Activated CD8-positive, alpha-beta memory T cell treated with anti-CD3 and anti-CD28 coated beads, Interleukin-2, amount 50 U/mL, for 48 hours (primary cell): ENCODE data around the gene SLC7A10.
"Not testable (repeated sequence)": the region's sequence is repeated elsewhere in the genome, so short reads cannot be mapped to it uniquely, and the experiment has no call there.

Experiments used
- DNase-seq: peaks from one replicate; pipeline ENCODE4 v3.0.0-alpha.2; 2020

SLC7A10 gene

DNA sequence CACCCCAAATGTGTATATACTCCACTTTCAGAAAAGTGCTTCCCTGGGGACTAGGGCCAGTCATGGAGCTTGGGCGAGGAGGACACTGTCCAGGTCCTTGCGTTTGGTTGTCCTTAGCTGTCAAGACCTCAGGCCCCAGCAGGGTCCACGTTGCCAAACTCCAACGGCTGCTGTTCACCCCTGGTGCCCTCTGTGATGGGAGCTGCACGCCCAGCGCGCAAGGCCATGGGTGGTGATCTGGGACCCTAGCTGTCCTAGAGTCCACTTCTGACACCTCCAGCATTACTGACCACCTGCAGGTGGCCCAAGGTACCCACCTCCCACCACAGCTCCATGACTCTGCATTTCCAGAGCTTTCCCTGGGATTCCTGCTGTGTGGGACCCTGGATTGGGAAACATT is 27.5 kb downstream of the SLC7A10 start:
- DNase-seq: no peak

DNA sequence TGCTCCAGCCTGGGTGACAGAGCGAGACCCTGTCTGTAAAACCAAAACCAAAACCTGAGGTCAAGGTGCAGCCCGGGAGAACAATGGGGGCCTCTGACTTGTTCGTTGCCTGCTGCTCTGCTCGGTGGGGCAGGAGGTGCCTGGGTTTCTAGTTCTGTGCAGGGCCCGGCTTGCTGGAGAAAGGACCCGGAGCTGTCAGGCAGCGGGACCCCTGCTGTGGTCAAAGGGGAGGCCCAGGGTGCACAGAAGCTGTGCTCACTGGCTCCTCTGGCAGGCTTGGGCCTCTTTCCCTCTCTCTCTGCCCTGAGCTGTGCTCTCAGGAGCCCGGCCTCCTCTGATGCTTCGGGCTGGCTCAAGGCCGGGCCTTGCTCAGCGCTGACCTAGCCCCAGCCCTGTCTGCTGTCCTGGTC is 28.1 kb downstream of the SLC7A10 start:
- no peak for DNase-seq

DNA sequence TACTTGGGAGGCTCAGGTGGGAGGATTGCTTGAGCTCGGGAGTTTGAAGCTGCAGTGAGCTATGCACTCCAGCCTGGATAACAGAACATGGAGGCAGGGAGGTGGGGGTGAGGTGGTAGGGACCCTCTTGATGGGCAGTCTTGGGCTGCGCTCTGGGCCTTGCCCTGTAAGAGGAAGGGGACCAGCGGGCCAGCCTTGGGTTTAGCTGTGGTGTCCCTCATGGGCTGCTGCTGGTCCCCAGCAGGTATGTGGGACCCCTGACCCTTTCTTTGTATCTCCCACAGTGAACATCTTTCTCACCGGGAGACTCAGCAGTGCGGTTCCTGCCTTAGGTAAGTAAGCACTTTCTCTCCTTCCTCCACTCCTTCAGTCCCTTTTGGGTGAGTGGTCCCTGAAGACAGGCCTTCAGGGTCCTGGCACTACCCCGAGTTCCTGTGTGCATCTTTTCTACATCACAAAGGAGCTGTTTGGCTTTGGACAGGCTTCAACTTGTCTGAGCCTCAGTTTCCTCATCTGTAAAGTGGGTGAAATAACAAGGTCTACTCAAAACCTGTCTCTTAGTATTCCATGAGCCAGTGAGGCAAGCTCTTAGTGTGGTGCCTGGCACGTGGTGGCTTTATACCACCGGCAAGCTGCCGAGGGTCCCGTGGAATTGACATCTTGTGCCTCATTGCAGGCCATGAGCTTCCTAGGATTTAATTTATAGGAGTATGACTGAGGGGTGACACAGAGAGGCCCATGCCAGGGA is 29.0 kb downstream of the SLC7A10 start:
- no peak for DNase-seq

DNA sequence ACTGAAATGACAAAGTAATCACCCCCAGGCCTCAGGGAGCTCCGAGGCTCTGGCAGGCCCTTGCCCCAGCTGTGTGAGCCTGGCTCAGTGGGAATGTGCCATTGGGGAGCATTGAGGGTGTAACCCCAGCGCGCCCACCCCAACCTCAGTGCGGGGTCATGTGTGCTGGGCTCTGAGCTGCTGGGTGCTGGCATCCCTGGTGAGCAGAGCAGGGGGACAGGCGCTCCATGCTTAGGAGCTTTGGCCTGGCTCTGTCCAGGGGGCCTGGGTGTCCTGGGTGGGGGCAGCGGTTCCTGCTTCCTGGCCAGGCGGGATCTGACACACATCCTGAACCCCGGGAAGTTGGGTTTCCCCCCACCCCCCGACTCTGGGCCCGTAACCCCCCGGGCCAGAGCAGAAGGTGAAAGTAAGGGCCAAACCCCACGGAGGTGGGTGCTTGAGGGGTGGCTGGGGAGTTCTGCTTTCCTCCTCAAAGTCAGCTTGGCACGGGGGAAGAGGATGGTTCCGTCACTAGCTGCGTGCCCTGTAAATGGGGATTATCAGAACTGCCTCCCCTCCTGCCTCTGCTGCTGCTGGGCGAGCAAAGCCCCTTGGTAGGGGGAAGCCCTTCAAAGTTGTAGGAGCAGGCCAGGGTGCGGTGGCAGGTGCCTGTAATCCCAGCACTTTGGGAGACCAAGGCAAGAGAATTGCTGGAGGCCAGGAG is 29.9 kb downstream of the SLC7A10 start:
- no peak for DNase-seq

DNA sequence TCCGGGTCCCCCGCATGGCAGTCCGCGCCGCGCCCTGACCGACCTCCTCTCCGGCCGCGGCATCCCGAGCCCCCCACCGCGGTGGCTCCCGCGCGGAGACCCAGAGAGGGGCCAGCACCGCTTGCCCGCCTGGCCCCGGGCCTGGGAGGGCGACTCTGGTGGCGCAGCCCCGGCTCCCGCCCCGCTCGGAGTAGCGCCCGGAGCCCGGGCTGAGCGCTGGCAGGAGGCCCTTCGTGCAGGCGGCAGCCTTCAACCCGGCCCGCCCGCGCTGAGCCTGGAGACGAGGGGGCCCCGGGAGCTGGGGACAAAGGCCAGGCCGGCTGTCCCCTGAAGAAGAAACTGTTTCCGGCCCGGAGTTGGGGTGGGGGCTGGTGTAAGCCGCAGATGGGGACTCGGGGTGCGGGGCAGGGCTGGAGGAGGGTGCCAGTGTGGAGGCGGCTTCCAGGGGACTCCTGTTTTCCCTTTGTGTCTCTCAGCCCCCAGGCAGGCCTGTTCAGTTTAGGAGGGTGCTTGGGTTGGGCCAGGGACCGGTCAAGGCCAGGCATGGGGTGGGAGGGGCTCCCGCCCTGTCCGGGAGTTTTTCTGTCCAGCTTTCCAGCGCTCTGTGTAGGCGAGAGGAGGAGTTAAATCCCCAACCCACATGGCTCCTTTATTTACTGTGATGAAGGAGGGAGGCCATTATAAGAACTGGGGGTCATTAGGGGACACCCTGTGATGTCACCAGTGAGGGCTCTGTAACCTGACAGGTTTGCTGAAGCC is 30.6 kb downstream of the SLC7A10 start:
- no peak for DNase-seq

DNA sequence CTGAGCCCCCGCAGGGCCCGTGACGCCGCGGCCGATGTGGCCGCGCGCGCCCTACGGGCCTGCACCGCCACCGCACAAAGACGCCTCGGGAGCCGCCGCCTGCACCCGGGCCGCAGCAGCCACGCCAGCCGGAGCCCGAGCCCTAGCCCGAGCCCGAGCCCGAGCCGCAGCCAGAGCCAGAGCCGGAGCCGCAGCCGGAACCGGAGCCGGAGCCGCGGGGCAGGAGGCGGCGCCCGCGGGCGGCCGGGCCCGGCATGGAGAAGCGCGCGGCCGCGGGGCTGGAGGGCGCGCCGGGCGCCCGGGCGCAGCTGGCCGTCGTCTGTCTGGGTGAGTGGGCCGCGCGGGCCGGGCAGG is 31.1 kb downstream of the SLC7A10 start:
- DNase-seq: no peak

DNA sequence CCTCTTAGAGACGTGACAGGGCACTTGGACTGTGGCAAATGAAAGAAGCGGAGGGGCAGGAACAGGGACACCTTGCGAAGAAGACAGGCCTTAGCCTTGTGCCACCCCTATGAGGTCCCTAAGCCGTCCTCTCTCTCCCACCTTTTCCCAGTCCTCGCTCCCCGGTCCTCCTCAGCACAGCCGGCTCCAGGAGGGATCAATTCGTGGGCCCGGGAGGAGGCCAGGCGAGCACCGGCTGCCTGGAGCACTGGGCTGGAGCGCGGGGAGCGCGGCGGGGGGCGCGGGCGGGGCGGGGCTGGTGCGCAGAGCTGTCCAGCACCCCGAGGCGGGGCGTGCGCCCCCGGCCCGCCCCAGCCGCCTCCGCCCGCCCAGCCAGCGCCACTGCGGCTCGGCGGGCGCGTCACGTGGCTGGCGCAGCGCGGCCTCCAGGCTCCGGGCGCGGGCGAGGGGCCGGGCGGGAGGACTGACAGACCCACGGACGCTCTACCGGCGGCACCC is 31.7 kb downstream of the SLC7A10 start, which contains the start of gene LRP3:
LRP3 (plus strand) TSS at position 466 of the 498 bp plus-strand sequence. CDS start 456 bp downstream, outside the sequence.
- DNase-seq: no peak

DNA sequence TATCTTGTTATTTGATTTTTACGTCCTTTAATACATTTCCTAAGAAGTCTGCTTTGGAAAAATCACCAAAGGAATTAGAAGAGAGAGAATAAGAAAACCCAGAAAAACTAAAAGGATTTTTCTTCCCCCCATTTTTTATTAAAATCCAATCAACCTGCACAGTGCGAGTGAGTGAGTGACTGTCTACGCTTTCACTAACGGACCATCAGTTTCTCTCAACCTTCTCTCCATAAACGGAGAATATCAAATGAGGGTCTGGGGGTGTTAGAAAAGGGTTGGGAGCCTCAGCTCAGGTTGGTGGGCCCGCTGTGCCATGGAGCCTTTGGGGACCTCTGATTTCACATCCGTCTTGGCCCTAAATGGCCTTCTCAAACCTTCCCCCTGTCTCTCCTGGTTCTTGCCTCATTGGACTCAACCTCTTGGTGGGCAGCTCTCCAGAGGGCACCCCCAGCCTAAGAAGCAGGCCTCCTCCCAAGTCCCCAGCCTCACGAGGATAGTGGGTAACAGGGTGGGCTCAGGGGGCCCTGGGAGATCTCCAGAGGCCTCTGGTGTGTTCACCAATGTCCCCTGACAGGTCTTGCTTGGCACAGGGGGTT is 32.3 kb downstream of the SLC7A10 start:
- no peak for DNase-seq

DNA sequence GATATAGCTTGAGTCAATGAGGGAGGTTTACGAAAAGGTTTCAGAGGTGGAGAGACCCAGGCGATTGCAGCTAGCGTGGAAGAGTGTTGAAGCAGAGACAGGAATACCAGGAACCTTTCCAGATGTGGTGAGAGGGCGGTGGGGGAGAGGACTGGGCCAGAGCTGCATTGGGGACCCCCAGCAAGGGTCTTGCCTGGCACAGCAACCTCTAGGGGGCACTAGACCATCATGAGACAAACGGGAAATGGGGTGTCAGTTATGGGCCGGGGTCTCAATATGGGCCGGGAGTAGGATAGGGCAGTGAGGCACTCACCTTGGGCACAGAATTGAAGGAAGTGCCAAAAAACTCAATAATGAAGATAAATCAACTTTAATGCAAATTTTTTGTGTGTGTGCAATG is 33.6 kb downstream of the SLC7A10 start:
- DNase-seq: no peak

DNA sequence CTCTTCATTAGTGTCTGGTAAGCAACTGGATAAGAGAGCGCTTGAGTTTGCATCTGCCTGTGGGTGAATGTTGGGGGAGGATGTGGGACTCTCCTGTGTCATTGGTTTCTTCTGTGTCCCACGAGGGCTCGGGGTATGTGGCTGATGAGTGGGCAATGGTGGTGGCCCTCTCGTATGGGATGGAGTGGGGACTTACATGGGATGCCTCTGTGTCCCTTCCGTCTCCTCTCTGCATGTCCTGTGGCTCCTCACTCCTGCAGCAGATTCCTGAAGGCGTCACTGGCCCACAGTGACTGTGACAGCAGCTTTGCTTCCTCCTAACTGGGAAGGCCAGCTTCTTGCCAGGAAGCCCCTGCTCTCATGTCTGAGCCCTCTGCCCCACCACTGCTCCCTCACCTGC is 34.1 kb downstream of the SLC7A10 start:
- no peak for DNase-seq

DNA sequence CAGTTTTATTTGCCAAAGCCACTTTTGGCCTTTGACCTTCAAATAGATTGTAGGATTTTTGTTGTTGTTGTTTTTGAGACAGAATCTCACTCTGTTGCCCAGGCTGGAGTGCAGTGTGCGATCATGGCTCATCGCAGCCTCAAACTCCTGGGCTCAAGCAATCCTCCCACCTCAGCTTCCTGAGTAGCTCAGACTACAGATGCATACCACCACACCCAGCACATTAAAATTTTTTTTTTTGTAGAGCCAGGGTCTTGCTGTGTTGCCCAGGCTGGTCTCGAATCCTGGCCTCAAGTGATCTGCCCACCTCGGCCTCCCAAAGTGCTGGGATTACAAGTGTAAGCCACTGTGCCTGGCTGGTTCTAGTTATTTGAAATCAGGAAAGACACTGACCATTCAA is 34.6 kb downstream of the SLC7A10 start:
- not testable (repeated sequence) for DNase-seq

DNA sequence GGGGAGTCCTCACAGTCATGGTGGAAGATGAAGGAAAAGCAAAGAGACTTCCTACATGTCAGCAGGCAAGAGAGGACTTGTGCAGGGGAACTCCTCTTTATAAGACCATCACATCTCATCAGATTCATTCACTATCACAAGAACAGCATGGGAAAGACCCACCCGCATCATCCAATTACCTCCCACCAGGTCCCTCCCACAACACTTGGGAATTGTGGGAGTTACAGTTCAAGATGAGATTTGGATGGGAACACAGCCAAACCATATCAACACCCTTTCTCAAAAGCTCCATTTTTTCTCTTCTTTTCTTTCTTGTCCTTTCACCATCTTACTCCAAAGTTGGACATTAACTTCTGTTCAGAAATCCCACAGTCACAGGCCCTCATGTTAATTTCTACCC is 36.2 kb downstream of the SLC7A10 start:
- no peak for DNase-seq

DNA sequence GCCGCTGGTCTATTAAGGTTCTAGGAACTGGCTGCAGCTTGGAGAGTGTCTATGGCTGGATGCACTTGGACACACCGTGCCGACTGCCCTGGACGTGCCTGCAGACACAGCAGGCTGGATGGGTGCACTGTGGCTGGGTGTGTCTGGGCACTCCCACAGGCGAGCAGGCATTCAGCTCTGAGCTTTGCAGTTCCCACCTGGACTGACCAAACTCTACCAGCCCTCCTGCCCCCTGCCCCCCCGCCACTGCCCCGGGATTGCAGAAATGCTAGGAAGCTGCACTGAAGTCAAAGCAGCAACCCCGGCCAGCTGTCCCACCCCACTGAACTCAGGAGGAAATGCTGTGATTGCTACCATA is 38.5 kb downstream of the SLC7A10 start:
- no peak for DNase-seq

DNA sequence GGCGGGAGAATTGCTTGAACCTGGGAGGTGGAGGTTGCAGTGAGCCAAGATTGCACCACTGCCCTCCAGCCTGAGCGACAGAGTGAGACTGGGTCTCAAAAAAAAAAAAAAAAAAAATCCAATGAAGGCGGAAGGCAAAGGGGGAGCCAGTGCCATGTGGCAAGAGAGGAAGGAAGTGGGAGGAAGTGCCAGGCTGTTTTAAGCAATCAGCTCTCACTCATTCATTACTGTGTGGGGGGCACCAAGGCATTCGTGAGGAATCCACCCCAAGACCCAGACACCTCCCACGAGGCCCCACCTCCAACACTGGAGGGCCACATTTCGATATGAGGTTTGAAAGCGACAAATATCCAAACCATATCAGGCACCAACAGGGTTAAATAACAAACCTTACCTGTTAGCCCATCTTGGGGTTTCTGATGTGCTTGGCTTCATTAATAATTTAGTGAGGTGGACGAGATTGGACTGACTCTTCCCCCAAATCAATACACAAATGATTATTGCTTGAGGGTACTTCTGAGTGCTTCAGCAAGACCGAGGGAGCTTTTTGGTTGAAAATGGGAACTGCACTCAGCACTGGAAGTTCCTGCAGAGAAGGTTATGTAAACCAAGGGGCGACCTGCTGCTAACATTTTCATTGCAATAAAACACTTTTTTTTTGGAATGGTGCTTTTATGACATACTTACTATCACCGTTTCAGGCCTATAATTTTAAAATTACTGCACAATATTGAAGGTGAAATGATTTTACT is 39.0 kb downstream of the SLC7A10 start:
- no peak for DNase-seq

DNA sequence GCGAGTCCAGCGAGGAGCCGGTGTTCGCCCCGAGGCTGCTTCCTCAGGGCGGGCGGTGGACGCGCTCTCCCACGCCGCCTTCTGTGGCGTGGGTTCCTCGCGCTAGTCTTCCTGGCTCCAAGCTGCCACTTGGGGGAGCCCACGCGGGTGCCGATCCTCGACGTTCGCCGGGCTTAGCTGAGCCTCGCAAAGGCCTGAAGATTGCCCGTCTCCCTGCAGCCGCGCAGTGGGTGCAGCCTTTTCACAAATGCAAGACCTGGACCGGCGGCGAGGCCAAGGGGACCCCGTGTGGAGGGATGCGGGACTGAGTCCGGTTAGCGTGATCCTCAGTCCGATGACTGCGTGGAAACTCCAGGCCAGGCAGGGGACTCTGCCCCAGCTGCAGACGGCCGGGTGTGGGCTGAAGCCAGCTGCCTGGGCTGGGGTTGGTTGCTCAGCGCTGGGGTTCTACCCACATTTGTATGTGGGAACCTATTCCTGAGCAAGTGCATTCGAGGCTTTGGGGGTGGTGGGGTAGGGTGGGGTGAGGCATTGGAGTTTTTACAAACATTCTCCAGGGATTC is 48.2 kb downstream of the SLC7A10 start:
- DNase-seq: no peak

DNA sequence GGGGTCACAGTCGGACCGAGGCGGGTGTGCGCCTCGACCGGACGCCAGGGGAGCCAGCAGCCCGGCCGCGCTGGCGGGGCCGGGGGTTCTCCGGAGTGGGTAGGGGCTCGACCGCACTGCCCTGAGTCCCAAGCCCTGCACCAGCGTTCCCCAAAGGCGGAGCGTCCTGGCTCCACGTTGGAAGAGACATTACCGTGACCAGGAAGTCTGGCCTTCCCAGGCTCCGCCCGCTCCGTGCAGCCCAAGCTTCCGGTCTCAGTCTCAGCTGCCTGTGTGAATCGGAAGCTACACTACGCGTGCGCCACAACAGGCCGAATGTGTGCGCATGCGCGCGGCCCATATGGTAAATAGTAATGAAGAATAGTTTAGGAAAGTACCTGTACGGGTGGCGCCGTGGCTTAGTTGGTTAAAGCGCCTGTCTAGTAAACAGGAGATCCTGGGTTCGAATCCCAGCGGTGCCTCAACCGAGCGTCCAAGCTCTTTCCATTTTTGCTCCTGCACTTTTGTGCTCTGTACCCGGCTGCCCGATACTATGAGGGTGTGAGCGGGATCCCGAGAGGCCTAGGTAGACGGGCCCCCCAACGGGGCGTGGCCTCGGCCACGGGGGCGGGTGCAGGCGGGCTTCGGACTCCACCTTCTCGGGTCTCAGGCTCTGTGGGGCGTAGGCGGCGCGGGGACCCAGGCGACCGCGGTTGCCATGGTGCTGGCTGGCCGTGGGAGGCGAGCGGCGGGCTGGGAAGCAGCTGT is 48.8 kb downstream of the SLC7A10 start:
- DNase-seq: peak; percentile 100

DNA sequence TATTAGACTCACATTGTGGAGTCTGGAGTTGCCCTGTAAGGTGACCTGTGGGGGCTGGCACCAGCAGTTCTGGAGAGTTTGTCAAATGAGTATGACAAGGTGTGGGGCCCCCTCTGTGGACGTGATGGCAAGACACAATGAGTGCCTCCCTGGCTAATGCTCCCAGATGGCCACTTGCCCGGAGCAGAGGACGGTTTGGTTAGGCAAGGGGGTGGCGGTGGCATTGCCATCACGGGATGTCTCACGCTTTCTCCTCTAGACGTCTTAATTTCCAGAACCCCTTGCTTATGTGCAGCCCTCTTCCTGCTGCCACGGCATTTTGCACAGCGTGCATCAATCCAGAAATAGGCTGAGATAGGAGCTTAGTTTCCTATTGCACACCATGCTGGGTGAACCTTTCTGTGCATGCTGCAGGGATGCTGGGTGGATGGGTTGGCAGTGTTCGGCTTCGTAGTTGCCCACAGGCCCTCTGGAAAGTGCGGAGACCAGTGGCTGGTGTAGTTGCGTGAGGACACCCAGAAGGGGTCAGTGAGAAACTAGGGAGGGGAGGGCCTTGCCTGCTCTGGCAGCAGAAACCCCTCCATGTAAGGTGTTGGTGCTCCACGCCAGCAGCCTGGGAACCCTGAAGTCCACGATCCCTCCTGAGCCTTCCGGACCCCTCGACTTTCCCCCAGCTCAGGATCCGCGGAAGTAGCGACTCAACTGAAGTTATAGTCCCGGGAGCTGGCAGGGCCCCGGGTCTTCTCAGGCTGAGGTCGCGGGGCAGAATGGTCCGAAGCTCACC is 49.6 kb downstream of the SLC7A10 start:
- peak; percentile 59 for DNase-seq

DNA sequence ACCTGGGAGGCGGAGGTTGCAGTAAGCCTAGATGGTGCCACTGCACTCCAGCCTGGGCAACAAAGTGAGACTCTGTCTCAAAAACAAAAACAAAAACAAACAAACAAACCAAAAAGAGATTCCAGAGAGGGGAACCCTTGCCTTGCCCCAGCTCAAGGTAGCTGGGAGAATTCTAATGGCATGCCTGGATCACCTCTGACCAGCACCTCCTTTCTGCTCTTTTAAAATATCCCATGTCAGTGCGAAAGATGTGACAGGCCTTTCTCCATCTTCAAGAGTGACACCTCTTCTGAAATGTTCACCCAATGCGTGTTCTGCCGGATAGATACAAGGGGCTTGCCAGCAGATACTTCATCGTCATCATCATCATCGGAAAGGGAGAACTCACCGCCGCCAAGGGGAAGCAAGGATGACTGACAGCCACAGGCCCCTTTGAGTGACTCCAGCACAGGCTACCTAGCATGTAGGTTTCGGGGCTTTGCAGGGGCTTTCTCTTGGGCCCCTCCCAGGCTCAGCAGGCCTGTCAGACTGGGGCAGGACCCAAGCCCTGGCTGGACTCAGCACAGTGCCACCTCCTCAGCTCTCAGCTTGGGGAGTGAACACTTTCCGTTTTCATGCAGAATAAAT is 50.4 kb downstream of the SLC7A10 start:
- no peak for DNase-seq

DNA sequence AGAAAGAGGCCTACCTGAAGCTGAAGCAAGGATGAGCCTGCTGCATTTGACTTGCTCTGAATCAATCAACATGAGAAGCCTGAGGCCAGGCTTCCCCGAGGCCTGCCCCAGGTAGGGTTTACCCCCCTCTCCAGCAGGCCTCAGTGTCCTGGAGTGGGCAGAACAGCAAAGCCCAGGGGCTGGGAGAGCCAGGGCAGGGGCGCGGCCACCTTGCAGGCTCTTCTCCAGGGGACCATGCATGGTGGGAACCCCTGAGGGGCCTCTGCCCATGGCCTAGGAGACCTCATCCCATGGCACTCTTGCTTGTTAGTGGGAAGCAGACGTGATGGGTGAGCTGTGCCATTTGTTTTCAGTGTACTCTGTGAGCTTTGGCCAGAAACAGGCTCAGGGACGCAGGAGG is 51.5 kb downstream of the SLC7A10 start:
- DNase-seq: no peak

DNA sequence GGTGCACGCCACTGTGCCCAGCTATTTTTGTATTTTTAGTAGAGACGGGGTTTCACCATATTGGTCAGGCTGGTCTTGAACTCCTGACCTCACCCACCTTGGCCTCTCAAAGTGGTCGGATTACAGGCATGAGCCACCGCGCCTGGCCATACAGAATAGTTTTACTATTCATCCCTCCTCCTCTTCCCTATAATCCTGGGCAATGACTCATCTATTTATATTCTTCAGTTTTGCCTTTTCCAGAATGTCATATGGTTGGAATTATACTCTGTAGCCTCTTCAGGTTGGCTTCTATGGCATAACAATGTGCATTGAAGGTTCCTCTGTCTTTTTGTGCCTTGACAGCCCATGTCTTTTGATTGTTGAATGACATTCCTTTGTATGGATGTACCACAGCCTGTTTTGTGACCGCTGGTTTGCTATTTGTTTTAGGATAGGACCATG is 53.7 kb downstream of the SLC7A10 start:
- DNase-seq: no peak
